Central memory CD8-positive, alpha-beta T cell (primary cell): ENCODE measurements around the gene BRSK2.

Experiments used
- ATAC-seq: fragments of 150-1000 bp; cut with Tn5 transposase; replicated peaks from 2 replicates; pipeline ENCODE4 v1.10.0; 2022; ENCODE audit warnings: mild to moderate bottlenecking, moderate FRiP score, moderate number of reproducible peaks; ENCODE audit not compliant: poor library complexity, severe bottlenecking; ENCODE audit errors: extremely low read depth
- DNase-seq, 2 donors: peaks; one replicate each; pipeline ENCODE4 v3.0.0; 2021; ENCODE audit warnings: low spot score in 2 of 2
- H3K27ac Mint-ChIP-seq: one replicate; pipeline ENCODE4 v1.8.0; 2022; ENCODE audit warnings: low read depth, mild to moderate bottlenecking, moderate library complexity, mixed read lengths
- H3K27me3 Mint-ChIP-seq: one replicate; pipeline ENCODE4 v1.8.0; 2022; ENCODE audit warnings: mixed read lengths
- H3K36me3 Mint-ChIP-seq: one replicate; pipeline ENCODE4 v1.8.0; 2022; ENCODE audit warnings: mild to moderate bottlenecking, moderate library complexity, mixed read lengths; ENCODE audit not compliant: insufficient read depth
- H3K4me1 Mint-ChIP-seq: one replicate; pipeline ENCODE4 v1.8.0; 2022; ENCODE audit warnings: mixed read lengths
- H3K4me3 Mint-ChIP-seq: one replicate; pipeline ENCODE4 v1.8.0; 2022; ENCODE audit warnings: mild to moderate bottlenecking, moderate library complexity, mixed read lengths
- H3K9me3 Mint-ChIP-seq: one replicate; pipeline ENCODE4 v1.8.0; 2022; ENCODE audit warnings: mixed read lengths

BRSK2 gene

DNA sequence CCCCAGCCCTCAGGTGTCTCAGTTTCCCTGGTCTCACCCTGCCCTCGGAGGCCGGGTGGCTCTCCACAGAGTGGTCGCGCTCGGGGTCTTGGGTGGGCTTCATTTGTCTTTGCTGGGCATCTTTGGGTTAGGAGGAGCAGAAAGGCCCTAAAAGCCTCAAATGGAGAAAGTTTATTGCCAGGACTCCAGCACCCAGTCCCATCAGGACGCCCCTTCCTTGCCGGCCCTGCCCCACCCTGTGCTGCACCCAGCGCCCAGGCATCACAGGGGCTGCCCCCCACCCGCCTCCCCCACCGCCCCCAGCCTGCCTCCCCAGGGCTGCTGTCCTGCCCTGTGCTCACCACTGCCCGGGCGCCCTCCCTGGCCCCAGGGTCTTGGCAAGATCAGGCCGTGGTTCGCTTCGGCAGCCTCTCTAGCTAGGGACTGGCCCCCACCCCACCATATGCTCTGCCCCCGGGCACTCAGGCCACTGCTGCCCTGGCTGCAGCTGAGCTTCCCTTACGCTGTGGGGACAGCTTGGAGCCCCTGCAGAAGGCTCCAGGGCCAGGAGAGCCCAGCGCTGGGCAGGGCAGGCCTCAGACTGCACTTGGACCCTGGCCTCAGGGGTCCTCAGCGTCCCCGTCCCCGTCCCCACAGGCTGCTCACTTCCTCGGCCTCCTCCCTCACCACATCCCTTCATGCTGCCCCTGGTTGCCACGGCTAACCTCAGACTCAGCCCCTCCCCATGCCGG, 65.5 kb downstream of the BRSK2 start:
- ATAC-seq = no peak
- Mint-ChIP-seq H3K27ac (no peak overlapping the region), H3K27me3 (no peaks in the 10 kb centered on the region), H3K36me3 (peaks cover 11% of the 10 kb centered on the region), H3K4me1 (peaks cover 8% of the 10 kb centered on the region), H3K4me3 (no peak overlapping the region), H3K9me3 (no peaks in the 10 kb centered on the region)
- no peak for DNase-seq

DNA sequence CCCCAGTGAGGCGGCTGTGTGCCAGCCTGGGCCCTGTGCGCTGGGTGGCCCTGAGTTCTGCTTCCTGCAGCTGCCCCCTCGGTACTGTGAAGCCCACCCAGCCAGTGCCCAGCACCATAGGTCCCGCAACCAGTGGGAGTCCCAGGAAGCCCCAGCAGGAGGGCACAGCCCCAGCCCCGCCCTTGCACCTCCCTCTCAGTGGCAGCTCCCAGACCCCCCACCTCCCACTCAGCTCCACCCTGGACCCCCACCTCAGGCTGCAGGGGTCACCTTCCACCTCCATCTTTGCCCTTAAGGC, 66.0 kb downstream of the BRSK2 start:
- DNase-seq = no peak
- no peak for ATAC-seq
- Mint-ChIP-seq H3K9me3 (no peaks in the 10 kb centered on the region), H3K4me3 (no peak overlapping the region), H3K27ac (no peak overlapping the region), H3K4me1 (peaks cover 8% of the 10 kb centered on the region), H3K27me3 (no peaks in the 10 kb centered on the region), H3K36me3 (peaks cover 11% of the 10 kb centered on the region)

DNA sequence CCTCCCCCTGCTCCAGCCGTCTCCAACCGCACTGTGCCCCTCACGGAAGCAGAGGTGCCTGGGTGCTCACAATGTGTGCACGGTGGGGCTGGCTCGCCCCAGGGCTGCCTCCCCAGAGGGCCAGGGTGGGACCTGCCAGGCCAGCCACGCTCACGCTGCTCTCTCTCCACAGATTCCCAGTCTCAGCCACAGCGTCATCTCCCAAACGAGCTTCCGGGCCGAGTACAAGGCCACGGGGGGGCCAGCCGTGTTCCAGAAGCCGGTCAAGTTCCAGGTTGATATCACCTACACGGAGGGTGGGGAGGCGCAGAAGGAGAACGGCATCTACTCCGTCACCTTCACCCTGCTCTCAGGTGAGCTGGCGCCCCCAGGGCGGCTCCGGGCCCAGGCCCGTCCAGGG, 66.4 kb downstream of the BRSK2 start:
- no peak overlapping the region for H3K27ac Mint-ChIP-seq
- peaks cover 11% of the 10 kb centered on the region for H3K36me3 Mint-ChIP-seq
- H3K9me3 Mint-ChIP-seq = no peaks in the 10 kb centered on the region
- no peak overlapping the region for H3K4me3 Mint-ChIP-seq
- H3K27me3 Mint-ChIP-seq = no peaks in the 10 kb centered on the region
- no peak for DNase-seq
- ATAC-seq = no peak
- H3K4me1 Mint-ChIP-seq = peaks cover 8% of the 10 kb centered on the region

- ATAC-seq (no peak), DNase-seq (no peak)
- H3K27ac Mint-ChIP-seq = no peak overlapping the region
- H3K4me1 Mint-ChIP-seq = peaks cover 8% of the 10 kb centered on the region
- H3K9me3 Mint-ChIP-seq = no peaks in the 10 kb centered on the region
- H3K4me3 Mint-ChIP-seq = no peak overlapping the region
- H3K36me3 Mint-ChIP-seq = peaks cover 10% of the 10 kb centered on the region
- H3K27me3 Mint-ChIP-seq = no peaks in the 10 kb centered on the region
Observed at GRCh38 chr11:1456596-1457325, 67.0 kb downstream of the BRSK2 start.

- Mint-ChIP-seq H3K9me3 (no peaks in the 10 kb centered on the region), H3K36me3 (peaks cover 11% of the 10 kb centered on the region), H3K27ac (no peak overlapping the region), H3K4me1 (peaks cover 8% of the 10 kb centered on the region), H3K27me3 (no peaks in the 10 kb centered on the region), H3K4me3 (no peak overlapping the region)
- DNase-seq (no peak), ATAC-seq (no peak)
Observed at GRCh38 chr11:1457326-1457680, 67.6 kb downstream of the BRSK2 start.

GRCh38 chr11:1457856-1458255, 68.1 kb downstream of the BRSK2 start:
- no peak overlapping the region for H3K4me3 Mint-ChIP-seq

GRCh38 chr11:1458340-1459218, 68.8 kb downstream of the BRSK2 start:
- H3K27ac Mint-ChIP-seq = no peak overlapping the region
- ATAC-seq = no peak
- no peaks in the 10 kb centered on the region for H3K27me3 Mint-ChIP-seq
- H3K4me3 Mint-ChIP-seq = no peak overlapping the region
- H3K4me1 Mint-ChIP-seq = peaks cover 8% of the 10 kb centered on the region
- DNase-seq = no peak
- no peaks in the 10 kb centered on the region for H3K9me3 Mint-ChIP-seq
- peaks cover 13% of the 10 kb centered on the region for H3K36me3 Mint-ChIP-seq

More at GRCh38 chr11:1457856-1458255, 68.1 kb downstream of the BRSK2 start:
- Mint-ChIP-seq H3K9me3 (no peaks in the 10 kb centered on the region), H3K36me3 (peaks cover 13% of the 10 kb centered on the region), H3K4me1 (peaks cover 8% of the 10 kb centered on the region), H3K27me3 (no peaks in the 10 kb centered on the region), H3K27ac (no peak overlapping the region)
- no peak for ATAC-seq
- DNase-seq = no peak

DNA sequence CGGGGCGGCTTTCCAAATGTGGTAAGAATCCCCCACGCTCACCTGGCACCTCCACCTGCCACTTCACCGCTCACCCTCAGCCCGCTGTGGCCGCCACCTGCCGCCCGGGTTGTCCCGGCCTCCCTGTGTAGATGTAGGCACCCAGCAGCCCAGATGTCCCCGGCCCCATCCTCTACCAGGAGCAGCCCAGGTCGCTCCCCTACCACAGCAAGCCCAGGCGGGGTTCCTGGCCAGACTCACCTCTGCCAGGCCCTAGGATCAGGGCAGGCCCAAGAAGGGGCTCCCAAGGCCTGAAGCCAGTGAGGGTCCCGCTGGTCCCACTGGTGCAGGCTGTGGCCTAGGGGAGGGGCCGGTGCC, 69.5 kb downstream of the BRSK2 start:
- H3K4me1 Mint-ChIP-seq = peaks cover 8% of the 10 kb centered on the region
- DNase-seq = no peak
- no peak for ATAC-seq
- H3K27me3 Mint-ChIP-seq = no peaks in the 10 kb centered on the region
- no peak overlapping the region for H3K27ac Mint-ChIP-seq
- no peaks in the 10 kb centered on the region for H3K9me3 Mint-ChIP-seq
- H3K4me3 Mint-ChIP-seq = no peak overlapping the region
- H3K36me3 Mint-ChIP-seq = peaks cover 13% of the 10 kb centered on the region

DNA sequence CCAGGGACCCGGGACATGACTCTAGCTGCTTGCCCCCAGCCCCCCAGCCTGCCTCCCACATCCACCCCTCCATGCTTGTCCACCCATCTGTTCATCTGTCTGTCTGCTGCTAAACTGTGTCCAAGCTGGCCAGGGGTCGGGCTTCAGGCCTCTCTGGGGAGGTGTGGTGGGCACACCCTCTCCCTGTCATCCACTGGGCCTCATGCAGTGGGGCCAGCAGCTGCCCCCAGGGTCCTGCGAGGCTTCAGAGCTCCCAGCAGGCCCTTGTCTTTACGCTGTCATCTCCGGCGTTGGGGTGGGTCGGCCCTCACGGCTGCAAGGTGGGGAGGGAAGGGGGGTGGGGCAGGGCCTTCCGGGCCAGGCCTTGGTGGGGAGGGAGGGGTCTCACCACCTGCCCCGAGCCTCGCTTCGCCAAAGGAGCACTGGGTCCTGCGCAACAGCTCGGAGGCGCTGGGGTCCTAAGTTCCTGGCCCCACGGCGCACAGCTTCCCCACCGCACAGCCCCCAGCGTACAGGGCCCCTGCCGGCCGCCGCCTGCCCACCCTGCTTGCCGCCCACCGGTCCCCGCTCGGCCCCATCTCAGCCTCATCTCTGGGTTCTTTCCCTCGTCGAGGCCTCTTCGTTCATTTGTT, 70.1 kb downstream of the BRSK2 start:
- ATAC-seq = no peak
- H3K27ac Mint-ChIP-seq = no peak overlapping the region
- H3K27me3 Mint-ChIP-seq = no peaks in the 10 kb centered on the region

GRCh38 chr11:1460396-1460985, 70.8 kb downstream of the BRSK2 start:
- Mint-ChIP-seq H3K9me3 (no peaks in the 10 kb centered on the region), H3K4me1 (peaks cover 10% of the 10 kb centered on the region), H3K27me3 (no peaks in the 10 kb centered on the region), H3K27ac (no peak overlapping the region), H3K4me3 (no peak overlapping the region), H3K36me3 (peaks cover 13% of the 10 kb centered on the region)
- ATAC-seq (no peak), DNase-seq (no peak)

More for the DNA sequence above, 70.1 kb downstream of the BRSK2 start:
- no peak for DNase-seq
- Mint-ChIP-seq H3K9me3 (no peaks in the 10 kb centered on the region), H3K4me1 (peaks cover 8% of the 10 kb centered on the region), H3K4me3 (no peak overlapping the region), H3K36me3 (peaks cover 13% of the 10 kb centered on the region)

DNA sequence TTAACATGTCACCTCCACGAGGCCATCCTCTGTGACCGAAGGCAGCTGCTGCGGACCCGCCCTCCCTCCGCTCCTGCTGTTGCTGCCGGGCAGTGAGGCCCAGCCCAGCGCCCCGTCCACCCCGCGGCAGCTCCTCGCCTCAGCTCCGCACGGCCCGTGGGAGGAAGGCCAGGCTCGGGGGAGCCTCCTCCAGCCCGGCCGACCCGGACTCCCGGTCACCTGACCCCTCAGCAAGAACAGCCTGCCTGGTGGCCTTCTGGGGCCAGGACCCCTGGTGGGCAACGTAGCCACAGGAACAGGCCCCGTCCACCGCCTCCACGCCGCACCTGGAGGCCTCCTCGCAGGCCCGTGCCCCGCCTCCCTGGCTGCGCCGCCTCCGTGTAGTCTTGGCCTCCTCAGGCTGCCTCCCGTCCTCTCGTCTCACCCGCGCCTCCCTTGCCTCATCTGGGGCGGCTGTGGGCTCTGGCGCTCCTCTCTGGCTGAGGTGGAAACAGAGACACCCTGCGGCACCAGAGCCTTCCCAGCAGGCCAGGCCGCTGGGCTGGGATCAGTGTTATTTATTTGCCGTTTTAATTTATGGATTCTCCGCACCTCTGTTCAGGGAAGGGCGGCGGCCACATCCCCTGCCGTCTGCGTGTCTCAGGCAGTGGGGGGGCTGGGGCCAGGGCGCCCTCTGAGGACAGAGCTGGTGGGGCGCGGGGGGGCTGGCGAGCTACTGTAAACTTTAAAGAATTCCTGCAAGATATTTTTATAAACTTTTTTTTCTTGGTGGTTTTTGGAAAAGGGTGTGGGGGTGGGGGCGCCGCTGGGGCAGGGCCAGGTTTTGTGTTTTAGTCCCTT, 71.5 kb downstream of the BRSK2 start:
- H3K36me3 Mint-ChIP-seq = peaks cover 13% of the 10 kb centered on the region
- H3K27me3 Mint-ChIP-seq = no peaks in the 10 kb centered on the region
- no peak for ATAC-seq
- no peak for DNase-seq
- H3K9me3 Mint-ChIP-seq = no peaks in the 10 kb centered on the region
- no peak overlapping the region for H3K27ac Mint-ChIP-seq
- H3K4me3 Mint-ChIP-seq = no peak overlapping the region
- H3K4me1 Mint-ChIP-seq = peaks cover 7% of the 10 kb centered on the region
